Activated CD4-positive, alpha-beta T cell treated with anti-CD3 and anti-CD28 coated beads for 36 hours (primary cell): Measurements from ENCODE around the gene CNOT10. TPM values are rescaled to one million over a fixed set of nuclear protein-coding genes. Genes with fewer than 3 reads are reported as not detected.
"Not testable (repeated sequence)": the region's sequence is repeated elsewhere in the genome, so short reads cannot be mapped to it uniquely, and the experiment has no call there.

ENCODE experiments used
- ATAC-seq: fragments of 200-7000 bp; cut with Tn5 transposase; one replicate; pipeline ENCODE4 v1.10.0; 2021; ENCODE audit warnings: mild to moderate bottlenecking, moderate library complexity
- CTCF ChIA-PET: fragments of 350-600 bp; sonication (Branson Sonifier 250); formaldehyde crosslinking; loops from one replicate; lab custom pipeline; 2021; ENCODE audit warnings: antibody characterized with exemption; lab: Charles Lee
- POLR2A ChIA-PET: fragments of 350-600 bp; sonication (Branson Sonifier 250); formaldehyde crosslinking; loops from one replicate; lab custom pipeline; 2021; ENCODE audit warnings: antibody characterized with exemption, inconsistent platforms; lab: Charles Lee
- DNase-seq: peaks from one replicate; pipeline ENCODE4 v3.0.0-alpha.2; 2020
- H3K27ac Mint-ChIP-seq: one replicate; pipeline ENCODE4 v1.8.0; 2021; ENCODE audit warnings: mixed read lengths
- H3K27me3 Mint-ChIP-seq: one replicate; pipeline ENCODE4 v1.8.0; 2021; ENCODE audit warnings: mixed read lengths
- H3K36me3 Mint-ChIP-seq: one replicate; pipeline ENCODE4 v1.8.0; 2021; ENCODE audit warnings: low read depth, mixed read lengths
- H3K4me1 Mint-ChIP-seq: one replicate; pipeline ENCODE4 v1.8.0; 2021; ENCODE audit warnings: mixed read lengths
- H3K4me3 Mint-ChIP-seq: one replicate; pipeline ENCODE4 v1.8.0; 2021; ENCODE audit warnings: mild to moderate bottlenecking, moderate library complexity, mixed read lengths
- H3K9me3 Mint-ChIP-seq: one replicate; pipeline ENCODE4 v1.8.0; 2021; ENCODE audit warnings: low read depth, mixed read lengths
- intact Hi-C, 2 experiments: fragments of 100-400 bp; cut with DNase I in 1 of 2; cut with micrococcal nuclease in 1 of 2; formaldehyde crosslinking; loops; one replicate each; pipeline versions ENCODE4 v1.14.2 to v1.15.1; 2022 to 2024; cut with DNase I, micrococcal nuclease
- total RNA-seq, 2 experiments: library from RNA; stranded (reverse); gene quantifications; one replicate each; pipeline ENCODE4 v1.2.3, GENCODE V29; 2021

The CNOT10 gene
- total RNA-seq, 2 experiments from 2014 or later, result 57.7 to 76.9 TPM

- Mint-ChIP-seq H3K36me3 (peaks cover 52% of the 10 kb centered on the region), H3K27me3 (no peaks in the 10 kb centered on the region)
These were observed 28.2 kb downstream of the CNOT10 start for GRCh38 chr3:32713181-32713580.

GRCh38 chr3:32719335-32719734, 34.3 kb downstream of the CNOT10 start:
- Mint-ChIP-seq H3K4me1 (no peaks in the 10 kb centered on the region), H3K36me3 (peaks cover 26% of the 10 kb centered on the region), H3K9me3 (no peaks in the 10 kb centered on the region), H3K4me3 (no peak overlapping the region), H3K27ac (no peak overlapping the region), H3K27me3 (no peaks in the 10 kb centered on the region)
- DNase-seq (no peak), ATAC-seq (no peak)
- intact Hi-C loops, result no loop called here
- ChIA-PET CTCF (no interaction called here), POLR2A (no interaction called here)

More at GRCh38 chr3:32713181-32713580, 28.2 kb downstream of the CNOT10 start:
- no peak for ATAC-seq
- intact Hi-C loops, result no loop called here
- no peak overlapping the region for H3K4me3 Mint-ChIP-seq
- no peaks in the 10 kb centered on the region for H3K9me3 Mint-ChIP-seq
- ChIA-PET CTCF (interaction anchor here (0.7 kb wide), 3 partner anchors 63 to 610 kb away, joined by 3 read pairs; no protein-coding TSS in a partner anchor), POLR2A (no interaction called here)
- H3K27ac Mint-ChIP-seq, result no peak overlapping the region
- H3K4me1 Mint-ChIP-seq, result peaks cover under 1% of the 10 kb centered on the region
- DNase-seq, result no peak

GRCh38 chr3:32719931-32720330, 34.9 kb downstream of the CNOT10 start:
- no peak for ATAC-seq
- no peak overlapping the region for H3K4me3 Mint-ChIP-seq
- ChIA-PET CTCF (no interaction called here), POLR2A (no interaction called here)
- no peaks in the 10 kb centered on the region for H3K9me3 Mint-ChIP-seq
- intact Hi-C loops, result no loop called here
- H3K27ac Mint-ChIP-seq, result no peak overlapping the region
- no peaks in the 10 kb centered on the region for H3K27me3 Mint-ChIP-seq
- DNase-seq, result no peak
- peaks cover 26% of the 10 kb centered on the region for H3K36me3 Mint-ChIP-seq
- H3K4me1 Mint-ChIP-seq, result no peaks in the 10 kb centered on the region

- ChIA-PET CTCF (interaction anchor here (1.6 kb wide), 1 partner anchor 56 kb away, joined by 3 read pairs; no protein-coding TSS in a partner anchor), POLR2A (no interaction called here)
- DNase-seq (no peak), ATAC-seq (no peak)
- Mint-ChIP-seq H3K36me3 (peaks cover 27% of the 10 kb centered on the region), H3K4me1 (no peaks in the 10 kb centered on the region), H3K27ac (no peak overlapping the region), H3K9me3 (no peaks in the 10 kb centered on the region), H3K4me3 (no peak overlapping the region), H3K27me3 (no peaks in the 10 kb centered on the region)
- intact Hi-C loops, result no loop called here
These were observed 40.7 kb downstream of the CNOT10 start for GRCh38 chr3:32725721-32726120.

GRCh38 chr3:32733631-32734229, 48.7 kb downstream of the CNOT10 start:
- CTCF ChIA-PET, result interaction anchor here (0.7 to 1.1 kb wide), 3 partner anchors 28 to 223 kb away, joined by 3 to 4 read pairs (median 3); no protein-coding TSS in a partner anchor
- Mint-ChIP-seq H3K27me3 (no peaks in the 10 kb centered on the region), H3K4me1 (no peaks in the 10 kb centered on the region), H3K9me3 (no peaks in the 10 kb centered on the region), H3K4me3 (no peak overlapping the region), H3K27ac (no peak overlapping the region), H3K36me3 (peaks cover 17% of the 10 kb centered on the region)
- intact Hi-C loops, result loop anchor here (1.0 to 10.0 kb wide), 4 partner anchors 170 to 201 kb away; no protein-coding TSS in a partner anchor
- POLR2A ChIA-PET, result no interaction called here
- DNase-seq (no peak), ATAC-seq (no peak)

GRCh38 chr3:32734756-32735155, 49.8 kb downstream of the CNOT10 start:
- intact Hi-C loops, result loop anchor here in 1 of 2 experiments (10.0 kb wide), 1 partner anchor 170 kb away; no protein-coding TSS in a partner anchor
- CTCF ChIA-PET, result interaction anchor here (0.8 to 1.1 kb wide), 3 partner anchors 27 to 224 kb away, joined by 3 to 4 read pairs (median 3); no protein-coding TSS in a partner anchor
- Mint-ChIP-seq H3K27me3 (no peaks in the 10 kb centered on the region), H3K27ac (no peak overlapping the region), H3K9me3 (no peaks in the 10 kb centered on the region), H3K4me3 (no peak overlapping the region), H3K36me3 (peaks cover 18% of the 10 kb centered on the region), H3K4me1 (no peaks in the 10 kb centered on the region)
- POLR2A ChIA-PET, result interaction anchor here (0.7 kb wide), 1 partner anchor 235 kb away, joined by 3 read pairs; no protein-coding TSS in a partner anchor
- DNase-seq (no peak), ATAC-seq (no peak)

- H3K4me3 Mint-ChIP-seq, ATAC-seq, H3K9me3 Mint-ChIP-seq, DNase-seq, POLR2A ChIA-PET, intact Hi-C loops, H3K27ac Mint-ChIP-seq, H3K27me3 Mint-ChIP-seq, H3K4me1 Mint-ChIP-seq: not testable (repeated sequence)
- CTCF ChIA-PET, result interaction anchor here (0.7 kb wide), 1 partner anchor 16 kb away, joined by 3 read pairs; no protein-coding TSS in a partner anchor
- H3K36me3 Mint-ChIP-seq, result peaks cover 22% of the 10 kb centered on the region
These were observed 58.5 kb downstream of the CNOT10 start for GRCh38 chr3:32743470-32743869.

- Mint-ChIP-seq H3K27ac (no peak overlapping the region), H3K4me1 (no peaks in the 10 kb centered on the region), H3K4me3 (no peak overlapping the region), H3K27me3 (no peaks in the 10 kb centered on the region), H3K9me3 (no peaks in the 10 kb centered on the region), H3K36me3 (peaks cover 22% of the 10 kb centered on the region)
- ChIA-PET POLR2A (no interaction called here), CTCF (interaction anchor here (0.6 to 0.8 kb wide), 2 partner anchors 36 to 45 kb away, joined by 3 read pairs; no protein-coding TSS in a partner anchor)
- intact Hi-C loops, result no loop called here
- no peak for DNase-seq
- ATAC-seq, result no peak
These were observed 58.9 kb downstream of the CNOT10 start for GRCh38 chr3:32743934-32744333.

GRCh38 chr3:32751377-32751776, 66.4 kb downstream of the CNOT10 start:
- Mint-ChIP-seq H3K27me3 (no peaks in the 10 kb centered on the region), H3K9me3 (no peaks in the 10 kb centered on the region)

GRCh38 chr3:32755761-32756160, 70.8 kb downstream of the CNOT10 start:
- Mint-ChIP-seq H3K4me3 (no peak overlapping the region), H3K27ac (no peak overlapping the region), H3K36me3 (peaks cover 23% of the 10 kb centered on the region), H3K4me1 (peaks cover 8% of the 10 kb centered on the region), H3K9me3 (no peaks in the 10 kb centered on the region), H3K27me3 (no peaks in the 10 kb centered on the region)
- intact Hi-C loops, result loop anchor here in 1 of 2 experiments (10.0 kb wide), 1 partner anchor 319 kb away; no protein-coding TSS in a partner anchor
- ATAC-seq (no peak), DNase-seq (no peak)
- ChIA-PET POLR2A (no interaction called here), CTCF (interaction anchor here (0.7 to 1.1 kb wide), 3 partner anchors 20 to 515 kb away, joined by 4 to 5 read pairs (median 5); no protein-coding TSS in a partner anchor)

More at GRCh38 chr3:32751377-32751776, 66.4 kb downstream of the CNOT10 start:
- H3K4me3 Mint-ChIP-seq, result no peak overlapping the region
- ATAC-seq (no peak), DNase-seq (no peak)
- ChIA-PET POLR2A (no interaction called here), CTCF (no interaction called here)
- peaks cover 25% of the 10 kb centered on the region for H3K36me3 Mint-ChIP-seq
- no peak overlapping the region for H3K27ac Mint-ChIP-seq
- H3K4me1 Mint-ChIP-seq, result peaks cover 1% of the 10 kb centered on the region
- intact Hi-C loops, result loop anchor here in 1 of 2 experiments (10.0 kb wide), 1 partner anchor 323 kb away; no protein-coding TSS in a partner anchor

- Mint-ChIP-seq H3K27me3 (no peaks in the 10 kb centered on the region), H3K9me3 (no peaks in the 10 kb centered on the region), H3K36me3 (peaks cover 25% of the 10 kb centered on the region), H3K4me3 (no peak overlapping the region), H3K4me1 (peaks cover 8% of the 10 kb centered on the region), H3K27ac (no peak overlapping the region)
- ATAC-seq, result no peak
- CTCF ChIA-PET, result interaction anchor here (1.0 to 1.2 kb wide), 2 partner anchors 21 to 198 kb away, joined by 3 read pairs; no protein-coding TSS in a partner anchor
- intact Hi-C loops, result loop anchor here in 1 of 2 experiments (10.0 kb wide), 1 partner anchor 317 kb away; no protein-coding TSS in a partner anchor
- POLR2A ChIA-PET, result no interaction called here
- no peak for DNase-seq
These were observed 72.8 kb downstream of the CNOT10 start for GRCh38 chr3:32757618-32758374.
